Measurements from ENCODE around the gene PRR14L. TPM values are rescaled to one million over a fixed set of nuclear protein-coding genes. Genes with fewer than 3 reads are reported as not detected.

Gene PRR14L
- total and polyA plus RNA-seq, 2 of the 13 experiments (the other 11 are each of a cell fraction or from before 2014, with no cell fraction given), result 6.6 to 16.5 TPM

DNA sequence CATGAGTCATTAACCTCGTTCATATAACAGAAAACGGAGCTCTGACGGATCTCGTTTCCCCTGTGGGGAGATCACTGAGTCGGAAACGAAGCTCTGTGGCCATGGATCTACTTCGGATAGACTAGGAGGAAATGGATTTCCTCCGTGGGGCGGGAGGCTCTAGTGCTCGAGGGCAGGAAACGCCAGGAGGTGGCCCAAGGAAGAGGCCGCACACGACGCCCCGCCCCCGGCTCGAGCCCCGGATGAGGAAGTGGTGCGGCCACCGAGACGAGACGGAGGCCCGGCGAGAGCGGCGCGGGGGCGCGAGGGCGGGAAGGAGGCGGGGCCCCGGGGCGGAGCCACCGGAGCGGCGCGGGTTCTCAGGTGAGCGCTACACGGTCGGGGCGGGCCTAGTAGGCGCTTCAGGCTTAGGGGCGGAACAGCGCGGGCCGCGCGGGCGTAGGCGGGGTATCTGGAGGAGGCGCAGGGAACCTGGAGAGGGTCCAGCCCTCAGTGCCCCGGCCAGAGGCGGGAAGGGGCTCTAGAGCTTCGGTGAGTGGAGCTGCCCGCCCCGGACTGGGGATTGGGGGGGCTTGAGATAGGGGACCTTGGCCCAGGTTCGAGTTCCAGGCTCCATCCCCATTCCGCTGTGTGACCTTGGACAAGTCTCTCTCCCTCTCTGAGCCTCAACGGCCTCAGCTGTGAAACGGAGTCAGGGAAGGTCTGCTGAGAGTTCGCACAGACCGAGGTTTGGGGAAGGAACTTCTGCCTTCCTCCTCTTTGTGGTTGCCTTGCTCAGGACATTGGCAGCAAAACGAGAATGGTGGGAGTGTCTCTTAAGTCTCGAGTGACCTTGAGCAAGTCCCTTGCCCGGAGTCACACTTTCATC is 3.9 kb upstream of the PRR14L start, which contains the start of gene DEPDC5 (continued):
- TF ChIP-seq, protein P1, sequence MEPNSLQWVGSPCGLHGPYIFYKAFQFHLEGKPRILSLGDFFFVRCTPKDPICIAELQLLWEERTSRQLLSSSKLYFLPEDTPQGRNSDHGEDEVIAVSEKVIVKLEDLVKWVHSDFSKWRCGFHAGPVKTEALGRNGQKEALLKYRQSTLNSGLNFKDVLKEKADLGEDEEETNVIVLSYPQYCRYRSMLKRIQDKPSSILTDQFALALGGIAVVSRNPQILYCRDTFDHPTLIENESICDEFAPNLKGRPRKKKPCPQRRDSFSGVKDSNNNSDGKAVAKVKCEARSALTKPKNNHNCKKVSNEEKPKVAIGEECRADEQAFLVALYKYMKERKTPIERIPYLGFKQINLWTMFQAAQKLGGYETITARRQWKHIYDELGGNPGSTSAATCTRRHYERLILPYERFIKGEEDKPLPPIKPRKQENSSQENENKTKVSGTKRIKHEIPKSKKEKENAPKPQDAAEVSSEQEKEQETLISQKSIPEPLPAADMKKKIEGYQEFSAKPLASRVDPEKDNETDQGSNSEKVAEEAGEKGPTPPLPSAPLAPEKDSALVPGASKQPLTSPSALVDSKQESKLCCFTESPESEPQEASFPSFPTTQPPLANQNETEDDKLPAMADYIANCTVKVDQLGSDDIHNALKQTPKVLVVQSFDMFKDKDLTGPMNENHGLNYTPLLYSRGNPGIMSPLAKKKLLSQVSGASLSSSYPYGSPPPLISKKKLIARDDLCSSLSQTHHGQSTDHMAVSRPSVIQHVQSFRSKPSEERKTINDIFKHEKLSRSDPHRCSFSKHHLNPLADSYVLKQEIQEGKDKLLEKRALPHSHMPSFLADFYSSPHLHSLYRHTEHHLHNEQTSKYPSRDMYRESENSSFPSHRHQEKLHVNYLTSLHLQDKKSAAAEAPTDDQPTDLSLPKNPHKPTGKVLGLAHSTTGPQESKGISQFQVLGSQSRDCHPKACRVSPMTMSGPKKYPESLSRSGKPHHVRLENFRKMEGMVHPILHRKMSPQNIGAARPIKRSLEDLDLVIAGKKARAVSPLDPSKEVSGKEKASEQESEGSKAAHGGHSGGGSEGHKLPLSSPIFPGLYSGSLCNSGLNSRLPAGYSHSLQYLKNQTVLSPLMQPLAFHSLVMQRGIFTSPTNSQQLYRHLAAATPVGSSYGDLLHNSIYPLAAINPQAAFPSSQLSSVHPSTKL (CRISPR knock-in tag; IDR thresholded peaks at IDR 0.05), result peak; percentile 45; the same call in 1 of the 2 replicates
- TF ChIP-seq SMC3 (IDR thresholded peaks at IDR 0.05; ENCODE audit: low read length), result no peak
- peak; percentile 89 for TF ChIP-seq HDAC1 (CRISPR knock-in tag; IDR thresholded peaks at IDR 0.05)
- peak; percentile 54; the same call in 1 of the 2 replicates for TF ChIP-seq KLF13 (CRISPR knock-in tag; IDR thresholded peaks at IDR 0.05)
- peak; percentile 97 for TF ChIP-seq SP4 (CRISPR knock-in tag; IDR thresholded peaks at IDR 0.05)
- no peak for TF ChIP-seq ZSCAN25 (CRISPR knock-in tag; IDR thresholded peaks at IDR 0.05)
- no peak for TF ChIP-seq ZNF891 (CRISPR knock-in tag; IDR thresholded peaks at IDR 0.05)
- no peak for TF ChIP-seq ZNF24 (IDR thresholded peaks at IDR 0.05)
- TF ChIP-seq, protein P2, sequence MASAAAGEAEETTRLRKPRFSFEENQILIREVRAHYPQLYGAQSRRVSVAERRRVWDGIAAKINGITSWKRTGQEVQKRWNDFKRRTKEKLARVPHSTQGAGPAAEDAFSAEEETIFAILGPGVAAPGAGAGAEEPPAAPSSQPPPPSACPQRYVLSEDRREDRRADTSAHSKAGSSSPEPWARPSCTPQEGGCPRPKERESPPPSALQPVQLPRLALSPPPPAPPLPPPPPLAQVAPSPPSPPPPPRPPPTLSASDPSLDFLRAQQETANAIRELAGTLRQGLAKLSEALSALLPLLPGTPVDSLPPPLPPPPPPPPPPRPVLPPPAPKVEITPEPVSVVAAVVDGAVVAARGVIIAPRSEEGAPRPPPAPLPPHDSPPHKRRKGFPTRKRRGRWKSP (CRISPR knock-in tag; IDR thresholded peaks at IDR 0.05), result no peak
- peak; percentile 69; the same call in 1 of the 2 replicates for TF ChIP-seq NKX3-1 (CRISPR knock-in tag; IDR thresholded peaks at IDR 0.05)
- TF ChIP-seq ARHGAP35 (CRISPR knock-in tag; IDR thresholded peaks at IDR 0.05; ENCODE audit: borderline replicate concordance), result no peak
- no peak for TF ChIP-seq CREM (IDR thresholded peaks at IDR 0.05)
- no peak for TF ChIP-seq CREM (CRISPR knock-in tag; IDR thresholded peaks at IDR 0.05)
- TF ChIP-seq, protein P3, sequence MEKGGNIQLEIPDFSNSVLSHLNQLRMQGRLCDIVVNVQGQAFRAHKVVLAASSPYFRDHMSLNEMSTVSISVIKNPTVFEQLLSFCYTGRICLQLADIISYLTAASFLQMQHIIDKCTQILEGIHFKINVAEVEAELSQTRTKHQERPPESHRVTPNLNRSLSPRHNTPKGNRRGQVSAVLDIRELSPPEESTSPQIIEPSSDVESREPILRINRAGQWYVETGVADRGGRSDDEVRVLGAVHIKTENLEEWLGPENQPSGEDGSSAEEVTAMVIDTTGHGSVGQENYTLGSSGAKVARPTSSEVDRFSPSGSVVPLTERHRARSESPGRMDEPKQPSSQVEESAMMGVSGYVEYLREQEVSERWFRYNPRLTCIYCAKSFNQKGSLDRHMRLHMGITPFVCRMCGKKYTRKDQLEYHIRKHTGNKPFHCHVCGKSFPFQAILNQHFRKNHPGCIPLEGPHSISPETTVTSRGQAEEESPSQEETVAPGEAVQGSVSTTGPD (CRISPR knock-in tag; IDR thresholded peaks at IDR 0.05), result no peak
- TF ChIP-seq, protein P4, sequence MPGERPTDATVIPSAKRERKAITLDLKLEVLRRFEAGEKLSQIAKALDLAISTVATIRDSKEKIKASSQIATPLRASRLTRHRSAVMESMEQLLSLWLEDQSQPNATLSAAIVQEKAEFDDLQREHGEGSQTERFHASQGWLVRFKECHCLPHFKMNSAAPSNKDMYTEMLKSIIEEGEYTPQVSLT (CRISPR knock-in tag; IDR thresholded peaks at IDR 0.05; ENCODE audit: borderline replicate concordance, low read depth), result no peak
- TF ChIP-seq EED (CRISPR knock-in tag; IDR thresholded peaks at IDR 0.05), result no peak
- TF ChIP-seq, protein P5, sequence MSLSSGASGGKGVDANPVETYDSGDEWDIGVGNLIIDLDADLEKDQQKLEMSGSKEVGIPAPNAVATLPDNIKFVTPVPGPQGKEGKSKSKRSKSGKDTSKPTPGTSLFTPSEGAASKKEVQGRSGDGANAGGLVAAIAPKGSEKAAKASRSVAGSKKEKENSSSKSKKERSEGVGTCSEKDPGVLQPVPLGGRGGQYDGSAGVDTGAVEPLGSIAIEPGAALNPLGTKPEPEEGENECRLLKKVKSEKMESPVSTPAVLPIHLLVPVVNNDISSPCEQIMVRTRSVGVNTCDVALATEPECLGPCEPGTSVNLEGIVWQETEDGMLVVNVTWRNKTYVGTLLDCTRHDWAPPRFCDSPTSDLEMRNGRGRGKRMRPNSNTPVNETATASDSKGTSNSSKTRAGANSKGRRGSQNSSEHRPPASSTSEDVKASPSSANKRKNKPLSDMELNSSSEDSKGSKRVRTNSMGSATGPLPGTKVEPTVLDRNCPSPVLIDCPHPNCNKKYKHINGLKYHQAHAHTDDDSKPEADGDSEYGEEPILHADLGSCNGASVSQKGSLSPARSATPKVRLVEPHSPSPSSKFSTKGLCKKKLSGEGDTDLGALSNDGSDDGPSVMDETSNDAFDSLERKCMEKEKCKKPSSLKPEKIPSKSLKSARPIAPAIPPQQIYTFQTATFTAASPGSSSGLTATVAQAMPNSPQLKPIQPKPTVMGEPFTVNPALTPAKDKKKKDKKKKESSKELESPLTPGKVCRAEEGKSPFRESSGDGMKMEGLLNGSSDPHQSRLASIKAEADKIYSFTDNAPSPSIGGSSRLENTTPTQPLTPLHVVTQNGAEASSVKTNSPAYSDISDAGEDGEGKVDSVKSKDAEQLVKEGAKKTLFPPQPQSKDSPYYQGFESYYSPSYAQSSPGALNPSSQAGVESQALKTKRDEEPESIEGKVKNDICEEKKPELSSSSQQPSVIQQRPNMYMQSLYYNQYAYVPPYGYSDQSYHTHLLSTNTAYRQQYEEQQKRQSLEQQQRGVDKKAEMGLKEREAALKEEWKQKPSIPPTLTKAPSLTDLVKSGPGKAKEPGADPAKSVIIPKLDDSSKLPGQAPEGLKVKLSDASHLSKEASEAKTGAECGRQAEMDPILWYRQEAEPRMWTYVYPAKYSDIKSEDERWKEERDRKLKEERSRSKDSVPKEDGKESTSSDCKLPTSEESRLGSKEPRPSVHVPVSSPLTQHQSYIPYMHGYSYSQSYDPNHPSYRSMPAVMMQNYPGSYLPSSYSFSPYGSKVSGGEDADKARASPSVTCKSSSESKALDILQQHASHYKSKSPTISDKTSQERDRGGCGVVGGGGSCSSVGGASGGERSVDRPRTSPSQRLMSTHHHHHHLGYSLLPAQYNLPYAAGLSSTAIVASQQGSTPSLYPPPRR (CRISPR knock-in tag; IDR thresholded peaks at IDR 0.05; ENCODE audit: borderline replicate concordance), result no peak
- TF ChIP-seq HNF4A (CRISPR knock-in tag; IDR thresholded peaks at IDR 0.05), result no peak

Data from HepG2 (cell line).